Activated B cell treated with CpG ODN at 0.5 μM for 24 hours (primary cell): ENCODE results near the gene WBP2. TPM values are rescaled to one million over a fixed set of nuclear protein-coding genes. Genes with fewer than 3 reads are reported as not detected.

Experiments
- ATAC-seq: fragments of 200-7000 bp; cut with Tn5 transposase; one replicate; pipeline ENCODE4 v1.10.0; 2021; ENCODE audit warnings: low read depth, mild to moderate bottlenecking, moderate library complexity
- CTCF ChIA-PET: fragments of 350-600 bp; sonication (Branson Sonifier 250); formaldehyde crosslinking; loops from one replicate; lab custom pipeline; 2021; ENCODE audit warnings: antibody characterized with exemption; lab: Charles Lee
- POLR2A ChIA-PET: fragments of 350-600 bp; sonication (Branson Sonifier 250); formaldehyde crosslinking; loops from one replicate; lab custom pipeline; 2021; ENCODE audit warnings: antibody characterized with exemption; lab: Charles Lee
- DNase-seq: peaks from one replicate; pipeline ENCODE4 v3.0.0; 2022
- H3K27ac Mint-ChIP-seq: one replicate; pipeline ENCODE4 v1.8.0; 2020; ENCODE audit warnings: mixed read lengths
- H3K27me3 Mint-ChIP-seq: one replicate; pipeline ENCODE4 v1.8.0; 2021; ENCODE audit warnings: mixed read lengths
- H3K36me3 Mint-ChIP-seq: one replicate; pipeline ENCODE4 v1.8.0; 2021; ENCODE audit warnings: low read depth, mixed read lengths
- H3K4me1 Mint-ChIP-seq: one replicate; pipeline ENCODE4 v1.8.0; 2021; ENCODE audit warnings: mixed read lengths
- H3K4me3 Mint-ChIP-seq: one replicate; pipeline ENCODE4 v1.8.0; 2020; ENCODE audit warnings: mild to moderate bottlenecking, mixed read lengths
- H3K9me3 Mint-ChIP-seq: one replicate; pipeline ENCODE4 v1.8.0; 2020; ENCODE audit warnings: mixed read lengths
- CTCF ChIP-seq: fragments of 200-600 bp; IDR thresholded peaks from one replicate; pipeline ENCODE4 v1.8.0; 2022; ENCODE audit warnings: antibody characterized with exemption, mild to moderate bottlenecking
- intact Hi-C: fragments of 100-400 bp; cut with micrococcal nuclease; formaldehyde crosslinking; loops from one replicate; pipeline ENCODE4 v1.15.1; 2024
- total RNA-seq: library from RNA; stranded (reverse); gene quantifications from 2 replicates; pipeline ENCODE4 v1.2.3, GENCODE V29; 2022

The WBP2 gene
- total RNA-seq, 1 donor from 2014 or later = 66.0 TPM

GRCh38 chr17:75834279-75834920 lies 20.7 kb downstream of the WBP2 start:
- Mint-ChIP-seq H3K27me3 (no peaks in the 10 kb centered on the region), H3K4me1 (peaks cover 10% of the 10 kb centered on the region), H3K9me3 (no peaks in the 10 kb centered on the region), H3K4me3 (no peak overlapping the region), H3K27ac (no peak overlapping the region), H3K36me3 (peaks cover 60% of the 10 kb centered on the region)
- ATAC-seq (no peak), DNase-seq (no peak)
- no peak for TF ChIP-seq CTCF
- intact Hi-C loops = no loop called here
- CTCF ChIA-PET = no interaction called here
- POLR2A ChIA-PET = interaction anchor here (0.5 to 1.7 kb wide), 4 partner anchors 11 to 58 kb away, joined by 3 to 4 read pairs (median 4); partner anchors contain the start of gene UNK

GRCh38 chr17:75832652-75833400 lies 22.3 kb downstream of the WBP2 start:
- no peak overlapping the region for H3K4me3 Mint-ChIP-seq
- CTCF ChIA-PET = interaction anchor here (1.4 kb wide), 1 partner anchor 79 kb away, joined by 3 read pairs; no protein-coding TSS in a partner anchor
- H3K4me1 Mint-ChIP-seq = peaks cover 16% of the 10 kb centered on the region
- H3K9me3 Mint-ChIP-seq = no peaks in the 10 kb centered on the region
- DNase-seq = no peak
- peak overlapping the region; percentile 47 for H3K27ac Mint-ChIP-seq
- no peak for ATAC-seq
- POLR2A ChIA-PET = interaction anchor here (1.5 to 1.6 kb wide), 3 partner anchors 11 to 57 kb away, joined by 3 to 8 read pairs (median 3); partner anchors contain the start of genes UNC13D and WBP2
- intact Hi-C loops = no loop called here
- peaks cover 57% of the 10 kb centered on the region for H3K36me3 Mint-ChIP-seq
- H3K27me3 Mint-ChIP-seq = no peaks in the 10 kb centered on the region
- no peak for TF ChIP-seq CTCF

GRCh38 chr17:75832164-75832651 lies 22.9 kb downstream of the WBP2 start:
- intact Hi-C loops = no loop called here
- ChIA-PET POLR2A (interaction anchor here (0.6 to 1.6 kb wide), 3 partner anchors 12 to 74 kb away, joined by 3 to 8 read pairs (median 4); partner anchors contain the start of genes UNC13D and WBP2), CTCF (interaction anchor here (1.4 kb wide), 1 partner anchor 78 kb away, joined by 3 read pairs; no protein-coding TSS in a partner anchor)
- Mint-ChIP-seq H3K27me3 (no peaks in the 10 kb centered on the region), H3K9me3 (no peaks in the 10 kb centered on the region), H3K36me3 (peaks cover 52% of the 10 kb centered on the region), H3K27ac (peak overlapping the region; percentile 47), H3K4me3 (no peak overlapping the region), H3K4me1 (peaks cover 20% of the 10 kb centered on the region)
- TF ChIP-seq CTCF = no peak
- no peak for DNase-seq
- ATAC-seq = no peak

GRCh38 chr17:75831032-75831571 lies 24.0 kb downstream of the WBP2 start:
- H3K9me3 Mint-ChIP-seq = no peaks in the 10 kb centered on the region
- no peaks in the 10 kb centered on the region for H3K27me3 Mint-ChIP-seq
- no peak overlapping the region for H3K27ac Mint-ChIP-seq
- H3K4me1 Mint-ChIP-seq = peaks cover 24% of the 10 kb centered on the region
- peaks cover 49% of the 10 kb centered on the region for H3K36me3 Mint-ChIP-seq
- no peak for DNase-seq
- no peak overlapping the region for H3K4me3 Mint-ChIP-seq
- intact Hi-C loops = no loop called here
- no peak for TF ChIP-seq CTCF
- ChIA-PET POLR2A (interaction anchor here (0.7 to 7.0 kb wide), 4 partner anchors 24 to 78 kb away, joined by 4 to 90 read pairs (median 14); partner anchors contain the start of gene WBP2), CTCF (interaction anchor here (1.2 to 6.7 kb wide), 3 partner anchors 65 to 78 kb away, joined by 4 to 68 read pairs (median 54); partner anchors contain the start of genes GALK1 and TRIM65)
- ATAC-seq = no peak
